Stimulated activated CD4-positive, alpha-beta T cell treated with anti-CD3 and anti-CD28 coated beads, Interleukin-15, amount 100 ng/mL, for 24 hours (primary cell): ENCODE data around the gene METTL2B.
"Not testable (repeated sequence)": the region's sequence is repeated elsewhere in the genome, so short reads cannot be mapped to it uniquely, and the experiment has no call there.

Source experiments
- DNase-seq: peaks from one replicate; pipeline ENCODE4 v3.0.0-alpha.2; 2020

Gene METTL2B

DNA sequence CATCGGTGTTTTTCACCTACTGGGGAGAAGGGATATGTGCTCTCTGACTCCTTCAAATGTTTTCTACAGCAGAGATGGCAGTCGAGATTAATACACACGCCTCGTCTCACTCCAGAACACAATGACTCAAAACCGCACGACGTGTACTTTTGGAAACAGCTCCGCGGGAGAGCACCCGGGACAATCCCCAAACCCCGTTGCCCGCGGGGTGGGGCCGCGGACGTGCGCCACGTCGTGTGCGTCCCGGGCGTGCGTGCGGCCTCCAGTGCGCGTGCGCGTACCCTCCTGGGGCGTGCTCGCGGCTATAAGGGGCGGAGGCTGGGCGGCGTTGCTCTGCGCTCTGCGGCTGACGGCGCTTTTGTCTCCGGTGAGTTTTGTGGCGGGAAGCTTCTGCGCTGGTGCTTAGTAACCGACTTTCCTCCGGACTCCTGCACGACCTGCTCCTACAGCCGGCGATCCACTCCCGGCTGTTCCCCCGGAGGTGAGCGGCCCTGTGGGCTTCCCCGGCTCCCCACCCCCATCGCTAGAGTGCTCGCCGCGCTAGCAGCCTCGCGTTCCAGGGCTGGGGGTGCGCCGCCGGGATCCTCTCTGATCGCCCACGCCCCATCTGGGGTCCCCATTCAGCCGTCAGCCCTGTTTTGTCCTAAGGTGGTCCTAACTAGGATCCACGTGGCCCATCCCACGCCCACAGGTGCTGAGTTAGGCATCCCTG lies 20.8 kb upstream of the METTL2B start, which contains the start of gene HILPDA:
TSS of gene HILPDA (plus strand) at position 336 of the 712 bp plus-strand sequence. CDS start 1,391 bp downstream, outside the sequence.
- peak; percentile 96 for DNase-seq

DNA sequence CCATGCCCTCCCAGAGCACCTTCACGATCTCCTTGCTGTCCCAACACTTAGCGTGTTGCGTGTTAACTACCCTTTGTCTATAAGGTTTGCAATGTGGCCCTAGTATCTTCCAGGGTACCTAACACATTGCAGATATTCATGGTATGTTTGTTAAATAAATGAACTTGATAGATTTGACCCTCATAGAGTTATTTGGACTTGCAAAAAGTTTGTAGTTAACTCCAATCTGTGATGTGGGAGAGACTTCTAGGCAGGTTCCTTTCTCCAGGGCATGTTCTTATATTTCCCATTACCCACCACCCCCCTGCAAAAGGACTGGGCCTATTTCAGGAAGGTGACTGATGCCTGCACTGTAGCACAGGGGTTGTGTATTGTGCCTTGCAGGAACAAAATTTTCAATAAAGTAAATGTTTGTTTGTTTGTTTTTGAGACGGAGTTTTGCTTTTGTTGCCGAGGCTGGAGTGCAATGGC lies 20.3 kb upstream of the METTL2B start:
- DNase-seq: no peak

DNA sequence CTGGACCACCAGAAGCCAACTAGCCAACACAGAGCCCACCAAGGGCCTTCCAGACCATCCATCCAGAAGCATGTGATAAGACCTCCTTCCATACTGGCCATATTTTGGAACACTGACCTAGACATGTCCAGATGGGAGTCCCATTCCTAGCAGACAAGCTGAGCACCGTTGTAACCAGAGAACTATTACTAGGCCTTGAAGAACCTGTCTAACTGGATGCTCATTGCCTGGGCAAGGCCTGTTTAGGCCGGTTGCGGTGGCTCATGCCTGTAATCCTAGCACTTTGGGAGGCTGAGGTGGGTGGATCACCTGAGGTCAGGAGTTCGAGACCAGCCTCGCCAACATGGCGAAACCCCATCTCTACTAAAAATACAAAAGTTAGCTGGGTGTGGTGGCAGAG lies 19.2 kb upstream of the METTL2B start:
- not testable (repeated sequence) for DNase-seq

DNA sequence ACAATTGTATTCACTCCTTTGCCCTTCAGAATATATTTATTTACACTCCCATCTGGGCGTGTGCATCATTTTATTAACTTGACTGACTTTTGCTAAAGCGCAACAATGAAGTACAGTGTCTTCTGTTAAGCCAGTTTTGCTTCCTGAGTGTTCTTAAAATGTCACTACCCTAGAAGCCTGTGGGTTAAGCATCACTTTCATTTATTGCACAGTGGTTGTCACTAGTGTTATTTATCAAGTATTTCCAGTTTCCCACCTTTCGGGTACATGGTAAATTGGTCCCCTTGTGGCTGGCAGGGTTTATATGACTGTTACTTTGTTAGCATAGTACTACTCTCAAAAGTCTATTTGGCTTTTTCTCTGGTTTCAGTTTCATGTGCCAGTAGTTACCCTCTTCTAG lies 17.6 kb upstream of the METTL2B start:
- peak; percentile 55 for DNase-seq

DNA sequence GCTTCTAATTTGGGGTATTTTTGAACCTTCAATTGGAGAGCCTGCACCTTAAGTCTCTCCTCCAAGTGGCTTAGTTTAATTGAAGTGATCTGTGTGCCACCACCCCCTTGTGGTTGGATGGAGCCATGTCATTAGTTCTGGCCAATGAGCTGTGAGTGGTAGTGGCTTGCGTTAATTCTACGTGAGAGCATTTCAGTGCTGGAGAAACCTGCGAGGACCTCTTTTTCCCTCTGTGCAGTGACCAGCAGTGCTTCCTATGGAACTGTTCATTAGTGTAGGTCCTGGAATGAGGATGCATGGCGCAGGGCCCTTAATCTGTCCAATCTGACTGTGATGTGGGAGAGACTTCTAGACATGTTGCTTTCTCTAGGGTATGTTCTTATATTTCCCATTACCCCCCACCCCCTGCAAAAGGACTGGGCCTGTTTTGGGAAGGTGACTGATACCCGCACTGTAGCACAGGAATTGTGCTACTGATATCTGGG lies 17.1 kb upstream of the METTL2B start:
- DNase-seq: peak; percentile 65

DNA sequence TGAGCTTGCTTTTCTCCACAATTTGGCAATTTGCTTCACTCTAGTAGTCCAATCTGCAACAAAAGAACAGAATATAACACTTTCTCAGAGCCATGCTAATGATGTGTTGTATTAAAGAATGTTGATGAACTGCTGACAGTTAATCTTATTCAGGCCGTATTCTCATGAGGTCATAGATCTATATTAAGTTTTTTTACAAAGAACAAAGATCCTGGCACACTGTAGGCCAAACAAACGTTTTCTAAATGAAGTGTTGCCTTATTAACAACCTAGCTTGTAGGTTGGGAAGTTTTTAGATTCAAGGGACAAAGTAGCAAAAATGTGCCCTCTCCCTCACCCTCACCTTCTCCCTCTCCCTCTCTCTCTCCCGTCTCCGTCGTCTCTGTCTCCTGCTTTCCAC lies 14.1 kb upstream of the METTL2B start:
- DNase-seq: no peak

DNA sequence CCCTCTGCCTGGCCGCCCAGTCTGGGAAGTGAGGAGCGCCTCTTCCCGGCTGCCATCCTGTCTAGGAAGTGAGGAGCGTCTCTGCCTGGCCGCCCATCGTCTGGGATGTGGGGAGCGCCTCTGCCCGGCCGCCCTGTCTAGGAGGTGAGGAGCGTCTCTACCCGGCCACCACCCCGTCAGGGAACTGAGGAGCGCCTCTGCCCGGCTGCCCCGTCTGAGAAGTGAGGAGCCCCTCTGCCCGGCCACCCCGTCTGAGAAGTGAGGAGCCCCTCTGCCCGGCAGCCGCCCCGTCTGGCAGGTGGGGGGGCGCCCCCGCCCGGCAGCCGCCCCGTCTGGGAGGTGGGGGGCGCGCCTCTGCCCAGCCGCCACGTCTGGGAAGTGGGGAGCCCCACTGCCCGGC lies 13.2 kb upstream of the METTL2B start:
- not testable (repeated sequence) for DNase-seq

DNA sequence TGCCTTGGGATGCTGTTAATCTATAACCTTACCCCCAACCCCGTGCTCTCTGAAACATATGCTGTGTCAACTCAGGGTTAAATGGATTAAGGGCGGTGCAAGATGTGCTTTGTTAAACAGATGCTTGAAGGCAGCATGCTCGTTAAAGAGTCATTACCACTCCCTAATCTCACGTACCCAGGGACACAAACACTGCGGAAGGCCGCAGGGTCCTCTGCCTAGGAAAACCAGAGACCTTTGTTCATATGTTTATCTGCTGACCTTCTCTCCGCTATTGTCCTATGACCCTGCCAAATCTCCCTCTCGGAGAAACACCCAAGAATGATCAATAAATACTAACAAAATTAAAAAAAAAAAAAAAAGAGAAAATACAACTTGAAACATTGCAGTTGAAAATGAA lies 12.6 kb upstream of the METTL2B start:
- DNase-seq: not testable (repeated sequence)

DNA sequence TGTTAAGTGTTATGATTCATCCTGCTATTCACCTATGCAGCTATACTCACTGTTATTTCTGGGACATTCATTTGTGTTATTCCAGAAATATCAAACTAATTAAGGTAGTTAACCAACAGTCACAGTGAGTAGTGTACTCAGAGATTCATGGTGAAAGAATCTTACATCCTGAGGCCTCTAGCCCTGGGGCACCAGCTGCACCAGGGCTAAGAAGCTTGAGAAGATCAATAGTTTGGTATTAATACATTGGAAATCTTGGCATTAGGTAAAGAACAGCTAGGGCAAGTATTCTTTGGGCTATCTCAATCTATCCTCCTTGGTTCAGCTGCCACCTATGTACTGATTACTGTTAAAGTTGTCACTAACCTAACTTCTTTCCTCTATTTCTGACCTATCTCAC lies 9.7 kb upstream of the METTL2B start:
- not testable (repeated sequence) for DNase-seq

DNA sequence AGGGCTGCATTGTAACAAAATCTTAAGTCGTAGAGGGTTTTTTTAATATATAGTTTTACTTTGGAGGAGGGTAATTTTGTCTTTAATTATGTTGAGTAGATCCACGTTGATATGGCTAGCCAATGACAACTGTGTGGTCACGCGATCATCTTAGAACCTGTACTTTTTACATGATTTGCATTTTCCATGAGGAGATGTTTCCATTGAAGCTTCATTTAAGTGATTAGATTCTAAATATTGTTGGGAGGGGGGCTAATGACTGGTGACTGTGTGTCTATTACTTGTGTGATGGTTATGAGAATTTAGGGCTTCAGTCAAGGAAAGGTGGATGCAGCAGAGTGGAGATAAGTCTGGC lies 765 bp downstream of the METTL2B start:
- not testable (repeated sequence) for DNase-seq

DNA sequence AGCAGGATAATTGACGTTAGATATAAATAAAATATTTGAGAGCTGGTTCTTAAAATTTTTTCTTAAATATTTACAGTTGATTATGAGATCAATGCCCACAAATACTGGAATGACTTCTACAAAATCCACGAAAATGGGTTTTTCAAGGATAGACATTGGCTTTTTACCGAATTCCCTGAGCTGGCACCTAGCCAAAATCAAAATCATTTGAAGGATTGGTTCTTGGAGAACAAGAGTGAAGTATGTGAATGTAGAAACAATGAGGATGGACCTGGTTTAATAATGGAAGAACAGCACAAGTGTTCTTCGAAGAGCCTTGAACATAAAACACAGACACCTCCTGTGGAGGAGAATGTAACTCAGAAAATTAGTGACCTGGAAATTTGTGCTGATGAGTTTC lies 2.5 kb downstream of the METTL2B start:
- not testable (repeated sequence) for DNase-seq

DNA sequence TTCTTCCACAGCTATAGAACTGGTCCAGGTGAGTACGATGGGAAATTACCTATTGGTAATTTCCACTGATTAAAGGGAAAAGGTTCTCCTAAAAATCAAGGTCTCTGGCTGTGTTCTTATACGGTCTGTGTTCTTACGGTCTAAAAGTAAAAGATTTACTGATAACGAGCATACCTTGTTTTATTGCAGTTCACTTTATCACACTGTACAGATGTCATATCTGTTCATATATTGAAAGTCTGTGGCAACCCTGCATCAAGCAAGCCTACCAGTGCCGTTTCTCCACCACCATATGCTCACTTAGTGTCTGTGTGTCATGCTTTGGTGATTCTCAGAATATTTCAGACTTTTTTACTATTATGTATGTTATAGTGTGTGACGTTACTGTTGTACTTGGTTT lies 11.6 kb downstream of the METTL2B start:
- DNase-seq: not testable (repeated sequence)

DNA sequence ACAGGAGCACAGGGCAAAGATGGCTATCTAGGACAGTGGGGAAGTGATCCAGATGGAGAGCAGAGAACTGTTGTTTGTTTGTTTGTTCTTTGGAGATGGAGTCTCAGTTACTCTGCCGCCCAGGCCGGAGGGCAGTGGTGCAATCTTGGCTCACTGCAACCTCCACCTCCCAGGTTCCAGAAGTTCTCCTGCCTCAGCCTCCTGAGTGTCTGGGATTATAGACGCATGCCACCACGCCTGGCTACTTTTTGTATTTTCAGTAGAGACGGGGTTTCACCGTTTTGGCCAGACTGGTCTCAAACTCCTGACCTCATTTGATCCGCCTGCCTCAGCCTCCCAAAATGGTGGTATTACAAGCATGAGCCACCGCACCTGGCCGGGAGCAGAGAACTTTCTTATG lies 20.9 kb downstream of the METTL2B start:
- no peak for DNase-seq

DNA sequence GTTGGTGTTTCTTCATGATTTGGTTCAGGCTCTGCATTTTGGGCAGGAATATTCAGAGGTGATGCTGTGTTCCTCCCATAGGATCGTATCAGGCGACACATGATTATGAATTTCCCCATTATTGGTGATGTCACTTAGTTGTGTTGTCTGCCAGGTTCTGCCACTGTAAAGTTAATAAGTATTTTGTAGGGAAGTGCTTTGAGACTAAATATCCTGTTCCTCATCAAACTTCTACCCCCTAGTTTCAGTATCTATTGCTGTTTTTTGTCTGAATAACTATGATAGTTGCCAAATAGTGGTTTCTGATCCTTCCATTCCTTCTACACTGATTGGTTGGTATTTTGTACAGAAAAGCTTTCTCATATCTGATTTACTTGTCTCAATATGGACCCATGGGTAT lies 28.9 kb downstream of the METTL2B start:
- not testable (repeated sequence) for DNase-seq

DNA sequence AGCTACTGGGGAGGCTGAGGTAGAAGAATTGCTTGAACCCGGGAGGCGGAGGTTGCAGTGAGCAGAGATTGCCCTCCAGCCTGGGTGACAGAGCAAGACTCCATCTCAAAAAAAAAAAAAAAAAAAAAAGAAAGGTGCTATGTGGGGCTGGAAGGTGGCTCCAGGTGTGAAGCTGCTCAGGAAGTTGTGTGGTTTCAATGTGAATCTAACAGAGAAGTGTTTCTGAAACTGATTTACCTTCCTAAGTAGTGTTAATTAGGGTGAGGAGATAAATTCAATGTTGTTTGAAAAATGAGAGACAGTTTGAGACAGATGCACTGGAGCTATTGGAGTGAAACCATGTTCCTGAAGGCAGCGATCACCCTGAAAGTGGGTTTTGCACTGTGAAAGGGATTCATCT lies 30.3 kb downstream of the METTL2B start:
- not testable (repeated sequence) for DNase-seq

DNA sequence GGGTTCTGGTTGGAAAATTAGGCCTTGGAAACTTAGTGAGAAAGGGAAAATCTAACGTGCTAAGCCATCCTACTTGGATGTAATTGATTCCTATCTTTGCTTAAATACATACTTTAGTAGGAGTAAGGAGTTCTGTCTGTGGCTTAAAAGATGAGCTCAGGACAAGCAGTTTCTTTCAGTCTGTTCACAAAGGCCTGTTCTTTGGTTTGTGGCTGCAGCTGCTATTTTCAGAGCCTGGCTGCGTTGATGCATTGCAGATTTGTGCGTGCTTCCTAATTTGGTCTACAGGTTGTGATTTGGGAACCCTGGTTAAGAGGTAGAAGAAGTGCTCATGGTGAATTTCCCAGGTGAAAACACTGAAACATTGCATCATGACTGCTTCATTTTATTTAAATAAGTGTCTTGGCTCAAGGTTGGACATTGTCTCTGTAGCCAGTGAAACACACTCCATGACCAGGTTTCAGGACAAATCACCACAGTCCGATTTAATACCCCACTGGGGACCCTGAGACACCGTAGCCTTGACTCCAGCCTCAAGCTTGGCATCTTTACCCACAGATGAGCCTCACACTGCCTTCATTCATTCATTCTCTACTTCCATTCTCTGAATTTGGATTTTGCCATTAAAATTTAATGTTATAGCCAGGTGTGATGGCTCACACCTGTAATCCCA lies 30.9 kb downstream of the METTL2B start:
- not testable (repeated sequence) for DNase-seq

DNA sequence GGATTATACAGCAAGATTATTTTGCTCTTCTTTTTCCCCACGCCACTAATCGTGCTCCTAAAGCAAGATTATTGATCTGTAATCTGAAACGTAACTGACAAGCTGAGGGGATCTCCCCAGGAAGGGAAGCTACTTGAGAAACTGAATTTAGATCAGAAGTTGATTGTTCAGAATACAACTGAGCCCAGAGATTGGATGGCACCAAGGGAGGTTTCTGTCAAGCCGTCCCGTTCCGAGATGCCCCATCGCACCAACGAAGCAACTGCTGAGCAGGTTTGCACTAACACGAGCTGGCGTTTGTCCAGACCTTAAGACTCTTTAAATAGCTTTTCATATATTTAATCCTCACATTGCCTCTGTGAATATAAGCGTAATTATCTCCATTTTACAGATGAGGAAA lies 35.1 kb downstream of the METTL2B start:
- not testable (repeated sequence) for DNase-seq

DNA sequence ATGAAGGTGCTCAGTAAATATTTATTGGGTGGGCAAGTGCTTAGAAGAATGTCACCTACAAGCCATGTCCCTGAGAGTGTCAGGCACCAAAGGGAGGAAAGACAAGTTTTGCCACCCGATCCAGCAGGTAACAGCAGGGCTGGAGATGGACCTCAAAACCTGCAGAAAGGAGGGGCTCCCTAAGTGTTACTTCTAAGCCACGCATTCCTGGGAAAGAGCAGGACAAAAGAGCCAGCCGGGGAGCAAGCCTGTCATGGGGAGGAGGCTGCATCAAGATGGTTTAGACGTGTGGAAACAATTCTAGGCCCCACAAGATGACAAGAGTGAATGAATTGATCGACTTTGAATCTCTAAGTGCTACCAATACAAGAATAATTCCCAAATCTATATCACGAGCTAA lies 38.7 kb downstream of the METTL2B start:
- not testable (repeated sequence) for DNase-seq

DNA sequence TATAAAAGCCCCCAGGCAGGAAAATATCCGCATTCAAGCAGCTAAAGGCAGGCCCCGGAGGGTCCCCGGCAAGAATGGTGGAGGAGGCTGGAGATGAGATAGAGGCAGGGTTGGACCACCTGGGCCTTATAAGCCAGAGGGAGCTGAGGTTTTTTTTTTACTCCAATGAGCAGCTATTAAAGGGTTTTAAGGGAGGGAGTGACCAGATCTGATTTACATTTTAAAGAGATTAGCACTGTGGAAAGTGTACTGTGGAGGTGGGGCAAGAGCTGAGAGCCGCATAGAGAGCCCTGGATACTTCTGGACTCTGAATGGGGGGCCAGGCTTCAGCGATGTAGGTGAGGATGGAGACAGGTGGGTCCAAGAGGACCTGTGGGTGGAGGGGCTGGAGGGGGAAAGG lies 40.5 kb downstream of the METTL2B start:
- not testable (repeated sequence) for DNase-seq

DNA sequence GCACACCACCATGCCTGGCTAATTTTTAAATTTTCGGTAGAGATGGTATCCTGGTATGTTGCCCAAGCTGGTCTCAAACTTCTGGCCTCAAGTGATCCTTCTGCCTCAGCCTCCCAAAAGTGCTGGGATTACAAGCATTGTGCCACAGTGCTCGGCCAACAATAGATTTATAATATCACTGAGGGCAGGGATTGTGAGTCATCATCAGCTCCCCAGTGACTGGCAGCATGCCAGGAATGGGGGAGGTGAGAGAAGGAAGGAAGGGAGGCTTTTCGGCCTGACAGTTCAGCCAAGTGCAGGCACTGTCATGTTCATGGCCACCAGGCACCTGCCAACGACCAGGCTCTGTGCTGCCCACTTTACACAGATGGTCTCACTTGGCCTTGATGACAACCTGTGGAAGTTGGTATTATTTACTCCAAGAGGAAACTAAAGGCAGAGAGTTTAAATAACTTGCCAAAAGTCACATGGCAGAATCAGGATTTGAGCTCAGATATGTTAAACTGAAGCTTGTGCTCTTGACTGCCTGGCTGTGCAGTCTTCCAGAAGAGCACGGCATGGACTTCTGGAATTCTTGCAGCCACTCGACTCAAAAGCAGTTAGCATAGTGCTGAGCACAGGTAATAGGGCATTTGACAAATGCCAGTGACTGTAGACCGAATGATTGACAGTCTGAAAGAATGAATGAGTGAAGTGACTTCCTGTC lies 46.8 kb downstream of the METTL2B start:
- DNase-seq: peak; percentile 85

DNA sequence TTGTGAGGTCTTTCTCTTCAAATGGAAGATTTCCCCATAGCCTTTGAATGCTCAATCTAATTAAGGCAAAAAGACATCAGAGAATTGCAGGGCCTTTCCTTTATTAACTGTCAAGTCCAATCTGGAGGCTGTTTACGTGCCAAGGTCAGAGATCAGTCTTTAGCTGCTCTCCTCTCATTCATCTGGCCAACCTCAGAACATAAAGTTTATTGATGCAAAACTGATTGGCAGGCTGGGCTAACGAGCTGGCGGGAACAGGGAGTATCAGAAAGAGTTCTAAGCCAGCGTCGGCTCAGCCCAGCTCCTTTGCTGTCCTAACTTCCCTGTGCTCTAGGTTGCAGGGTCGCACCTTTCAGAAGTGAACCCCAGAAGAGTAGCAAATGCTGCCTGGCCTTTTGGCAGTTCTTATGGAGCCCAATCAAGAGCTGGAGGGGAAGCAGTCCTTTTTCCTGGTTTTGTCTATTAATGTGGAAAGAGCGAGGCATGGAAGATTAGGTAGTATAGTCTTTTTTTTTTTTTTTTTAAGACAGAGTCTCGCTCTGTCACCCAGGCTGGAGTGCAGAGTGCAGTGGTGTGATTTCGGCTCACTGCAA lies 47.5 kb downstream of the METTL2B start:
- not testable (repeated sequence) for DNase-seq

DNA sequence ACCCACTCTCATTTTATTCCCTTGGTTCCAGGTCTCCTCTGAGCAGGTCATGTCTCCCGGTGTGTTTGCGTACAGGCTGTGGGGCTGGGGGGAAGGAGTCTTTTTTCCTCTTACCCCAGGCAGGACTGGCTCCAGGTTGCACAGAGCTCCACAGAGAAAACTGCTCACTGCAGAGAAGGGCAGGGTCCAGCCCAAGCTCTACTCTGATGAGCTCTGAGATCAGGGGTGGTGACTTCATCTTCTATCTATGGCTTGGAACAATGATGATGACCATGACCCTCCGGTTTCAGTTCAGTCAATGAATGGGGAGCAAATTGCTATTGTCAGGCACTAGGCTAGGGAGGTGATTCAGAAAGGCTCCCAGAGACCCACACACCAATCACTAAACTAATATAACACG lies 49.0 kb downstream of the METTL2B start:
- DNase-seq: not testable (repeated sequence)

DNA sequence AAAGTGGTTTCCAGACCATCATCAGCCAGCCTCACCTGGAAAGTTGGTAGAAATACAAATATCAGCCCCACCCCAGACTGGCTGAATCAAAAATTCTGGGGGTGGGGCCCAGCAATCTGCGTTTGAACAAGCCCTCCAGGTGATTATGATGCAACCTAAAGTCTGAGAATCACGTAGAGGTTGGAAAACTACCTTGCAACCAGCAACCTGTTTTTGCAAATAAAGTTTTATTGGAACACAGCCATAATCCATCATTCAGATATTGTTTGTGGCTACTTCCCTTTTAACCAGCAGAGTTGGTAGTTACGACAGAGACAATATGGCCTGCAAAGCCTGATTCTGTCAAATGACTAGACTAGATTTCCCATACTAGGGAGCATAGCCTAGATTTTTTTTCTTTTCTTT lies 49.5 kb downstream of the METTL2B start:
- not testable (repeated sequence) for DNase-seq
